ENCODE data around the gene CCDC148. TPM values are rescaled to one million over a fixed set of nuclear protein-coding genes. Genes with fewer than 3 reads are reported as not detected.

Gene CCDC148
- total RNA-seq, 1 donor = 0.72 TPM

GRCh38 chr2:158144914-158145625 lies 311.5 kb downstream of the CCDC148 start:
- DNase-seq (ENCODE audit: low read depth) = no peak
- H3K4me3 ChIP-seq (ENCODE audit: low read depth, low read length) = no peak overlapping the region
- no peak for TF ChIP-seq CTCF (IDR thresholded peaks at IDR 0.05; ENCODE audit: insufficient read depth, low read length)

GRCh38 chr2:158143703-158144360 lies 312.7 kb downstream of the CCDC148 start:
- TF ChIP-seq CTCF (IDR thresholded peaks at IDR 0.05; ENCODE audit: insufficient read depth, low read length) = no peak
- no peak for DNase-seq (ENCODE audit: low read depth)
- no peak overlapping the region for H3K4me3 ChIP-seq (ENCODE audit: low read depth, low read length)

- peak; percentile 7 for DNase-seq (ENCODE audit: low read depth)
- no peak for TF ChIP-seq CTCF (IDR thresholded peaks at IDR 0.05; ENCODE audit: insufficient read depth, low read length)
Observed at GRCh38 chr2:158142568-158143332, 313.8 kb downstream of the CCDC148 start.

GRCh38 chr2:158142165-158142564 lies 314.4 kb downstream of the CCDC148 start:
- no peak for TF ChIP-seq CTCF (IDR thresholded peaks at IDR 0.05; ENCODE audit: insufficient read depth, low read length)

More at GRCh38 chr2:158142568-158143332, 313.8 kb downstream of the CCDC148 start:
- no peak overlapping the region for H3K4me3 ChIP-seq (ENCODE audit: low read depth, low read length)

GRCh38 chr2:158140201-158140600 lies 316.4 kb downstream of the CCDC148 start:
- DNase-seq (ENCODE audit: low read depth) = no peak
- TF ChIP-seq CTCF (IDR thresholded peaks at IDR 0.05; ENCODE audit: insufficient read depth, low read length) = no peak
- H3K4me3 ChIP-seq (ENCODE audit: low read depth, low read length) = no peak overlapping the region

More at GRCh38 chr2:158142165-158142564, 314.4 kb downstream of the CCDC148 start:
- no peak for DNase-seq (ENCODE audit: low read depth)
- no peak overlapping the region for H3K4me3 ChIP-seq (ENCODE audit: low read depth, low read length)

GRCh38 chr2:158138255-158138654 lies 318.3 kb downstream of the CCDC148 start:
- H3K4me3 ChIP-seq (ENCODE audit: low read depth, low read length) = no peak overlapping the region
- no peak for DNase-seq (ENCODE audit: low read depth)
- no peak for TF ChIP-seq CTCF (IDR thresholded peaks at IDR 0.05; ENCODE audit: insufficient read depth, low read length)

Measured in fibroblast of the aortic adventitia (primary cell).